ENCODE results near the gene KIRREL2. TPM values are rescaled to one million over a fixed set of nuclear protein-coding genes. Genes with fewer than 3 reads are reported as not detected.

Gene KIRREL2
- total and polyA plus RNA-seq, 9 of the 15 experiments (the other 6 are each of a cell fraction or from before 2014, with no cell fraction given) = 0.01 to 0.12 (median 0.09) TPM; not detected in 4

- TF ChIP-seq THRB (CRISPR knock-in tag; conservative IDR thresholded peaks at IDR 0.05) = no peak
- TF ChIP-seq TEAD1 (CRISPR knock-in tag; IDR thresholded peaks at IDR 0.05) = peak in 1 of 2 experiments; percentile 44; a peak in 1 of 4 replicates
- TF ChIP-seq ZBTB5 (IDR thresholded peaks at IDR 0.05) = no peak
- TF ChIP-seq RBM25 (IDR thresholded peaks at IDR 0.05; ENCODE audit: low read depth, low read length, severe bottlenecking) = peak; percentile 94
- no peak for TF ChIP-seq ZNF398 (CRISPR knock-in tag; IDR thresholded peaks at IDR 0.05)
- TF ChIP-seq DMBX1 (CRISPR knock-in tag; IDR thresholded peaks at IDR 0.05; ENCODE audit: borderline replicate concordance) = no peak
- no peak for TF ChIP-seq ZBTB17 (CRISPR knock-in tag; IDR thresholded peaks at IDR 0.05)
- 0 out of 2 replicates have a peak, but pooled peaks have one; percentile 57 for TF ChIP-seq ESRRA (IDR thresholded peaks at IDR 0.05; ENCODE audit: borderline replicate concordance, low read depth)
- TF ChIP-seq TFE3 (CRISPR knock-in tag; IDR thresholded peaks at IDR 0.05) = no peak
- TF ChIP-seq UBTF (IDR thresholded peaks at IDR 0.05; ENCODE audit: borderline replicate concordance in 1 of 2, low read depth in 2 of 2, low read length in 2 of 2) = peak in 1 of 2 experiments; percentile 54; a peak in 1 of 4 replicates
- TF ChIP-seq NR2F6 (CRISPR knock-in tag; IDR thresholded peaks at IDR 0.05) = no peak
- no peak for TF ChIP-seq ETV1 (tag; conservative IDR thresholded peaks at IDR 0.05; ENCODE audit: low read depth)
- TF ChIP-seq MAX (CRISPR knock-in tag; IDR thresholded peaks at IDR 0.05) = peak; percentile 76
- TF ChIP-seq TCF3 (CRISPR knock-in tag; IDR thresholded peaks at IDR 0.05) = no peak
- no peak for TF ChIP-seq U2AF1 (optimal IDR thresholded peaks at IDR 0.05; ENCODE audit: low read depth, low read length)
- TF ChIP-seq JUN (IDR thresholded peaks at IDR 0.05; ENCODE audit: borderline replicate concordance, low read depth, low read length) = 0 out of 2 replicates have a peak, but pooled peaks have one; percentile 29
- TF ChIP-seq JUN (CRISPR knock-in tag; IDR thresholded peaks at IDR 0.05; ENCODE audit: borderline replicate concordance) = no peak
These were observed 52.4 kb downstream of the KIRREL2 start (continued) for GRCh38 chr19:35908973-35909683.
